Thyroid gland (tissue), 4 donors: ENCODE data around the gene UBC.

ENCODE experiments used
- CTCF ChIP-seq, 6 experiments: fragments of 200-600 bp in 3 of 6; fragments of 450-650 bp in 3 of 6; sonication (generic) in 3 of 6; IDR thresholded peaks; one replicate each; pipeline ENCODE4 v1.5.1; 2016 to 2019; ENCODE audit warnings: antibody characterized with exemption in 6 of 6, mild to moderate bottlenecking in 2 of 6, inconsistent platforms in 1 of 6, moderate library complexity in 1 of 6
- POLR2A ChIP-seq, 2 donors: fragments of 450-650 bp; IDR thresholded peaks; one replicate each; pipeline ENCODE4 v1.6.1; 2017; ENCODE audit warnings: antibody characterized with exemption in 2 of 2, mild to moderate bottlenecking in 2 of 2, moderate library complexity in 1 of 2

DNA sequence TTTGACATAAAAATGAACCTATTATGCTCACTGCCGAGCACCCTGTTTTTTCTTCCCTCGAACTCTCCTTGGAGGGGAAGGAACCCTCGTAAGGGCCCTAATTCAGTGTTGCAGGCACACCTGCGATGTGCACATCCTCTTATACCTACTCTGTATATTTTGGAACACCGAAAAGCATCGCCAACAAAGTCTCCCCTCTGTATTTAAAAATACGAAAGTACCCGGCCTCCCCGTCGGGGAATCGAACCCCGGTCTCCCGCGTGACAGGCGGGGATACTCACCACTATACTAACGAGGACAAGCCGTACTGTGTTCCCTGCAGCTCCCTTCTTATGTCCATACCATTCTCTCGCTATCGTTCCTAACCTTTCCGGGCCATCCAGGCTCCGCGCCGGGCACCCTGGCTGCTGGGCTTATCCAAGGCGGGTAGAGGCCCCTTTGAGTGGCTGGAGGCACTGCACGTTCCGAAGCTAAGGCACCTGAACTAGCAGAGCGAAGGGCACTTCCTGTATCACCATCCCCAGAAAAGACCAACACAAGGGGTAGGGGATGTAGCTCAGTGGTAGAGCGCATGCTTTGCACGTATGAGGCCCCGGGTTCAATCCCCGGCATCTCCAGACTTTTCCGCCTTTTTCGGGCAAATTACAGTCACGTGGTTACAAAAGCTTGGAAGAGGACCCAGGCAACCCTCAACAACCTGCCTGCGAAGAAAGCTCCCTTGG, 25.1 kb upstream of the UBC start:
- TF ChIP-seq POLR2A (IDR thresholded peaks at IDR 0.05): peak in 1 of 2 donors; percentile 36
- TF ChIP-seq CTCF (IDR thresholded peaks at IDR 0.05): no peak
